ENCODE data around the gene DLGAP1.
"Not testable (repeated sequence)": the region's sequence is repeated elsewhere in the genome, so short reads cannot be mapped to it uniquely, and the experiment has no call there.

The DLGAP1 gene

GRCh38 chr18:4060427-4061281 is 394.5 kb downstream of the DLGAP1 start:
- TF ChIP-seq CTCF (IDR thresholded peaks at IDR 0.05; ENCODE audit: borderline replicate concordance, insufficient read depth, low read depth, low read length) = no peak
- H3K4me3 ChIP-seq (ENCODE audit: low read depth, low read length) = no peak overlapping the region

GRCh38 chr18:4058179-4058578 is 396.9 kb downstream of the DLGAP1 start:
- H3K4me3 ChIP-seq (ENCODE audit: low read depth, low read length) = no peak overlapping the region
- no peak for TF ChIP-seq CTCF (IDR thresholded peaks at IDR 0.05; ENCODE audit: borderline replicate concordance, insufficient read depth, low read depth, low read length)

- no peak overlapping the region for H3K4me3 ChIP-seq (ENCODE audit: low read depth, low read length)
- TF ChIP-seq CTCF (IDR thresholded peaks at IDR 0.05; ENCODE audit: borderline replicate concordance, insufficient read depth, low read depth, low read length) = no peak
Observed at GRCh38 chr18:4040391-4041092, 414.6 kb downstream of the DLGAP1 start.

GRCh38 chr18:4035521-4035920 is 419.6 kb downstream of the DLGAP1 start:
- TF ChIP-seq CTCF (IDR thresholded peaks at IDR 0.05; ENCODE audit: borderline replicate concordance, insufficient read depth, low read depth, low read length) = no peak
- no peak overlapping the region for H3K4me3 ChIP-seq (ENCODE audit: low read depth, low read length)

- not testable (repeated sequence) for H3K4me3 ChIP-seq (ENCODE audit: low read depth, low read length)
Observed at GRCh38 chr18:4034815-4035214, 420.3 kb downstream of the DLGAP1 start.

GRCh38 chr18:4026542-4026941 is 428.6 kb downstream of the DLGAP1 start:
- TF ChIP-seq CTCF (IDR thresholded peaks at IDR 0.05; ENCODE audit: borderline replicate concordance, insufficient read depth, low read depth, low read length) = no peak

GRCh38 chr18:4024702-4025101 is 430.4 kb downstream of the DLGAP1 start:
- TF ChIP-seq CTCF (IDR thresholded peaks at IDR 0.05; ENCODE audit: borderline replicate concordance, insufficient read depth, low read depth, low read length) = no peak
- H3K4me3 ChIP-seq (ENCODE audit: low read depth, low read length) = no peak overlapping the region

More at GRCh38 chr18:4026542-4026941, 428.6 kb downstream of the DLGAP1 start:
- no peak overlapping the region for H3K4me3 ChIP-seq (ENCODE audit: low read depth, low read length)

- not testable (repeated sequence) for H3K4me3 ChIP-seq (ENCODE audit: low read depth, low read length)
Observed at GRCh38 chr18:4022749-4023148, 432.4 kb downstream of the DLGAP1 start.

All from GM12875 (cell line).